ENCODE measurements around the gene LIPT2. TPM values are rescaled to one million over a fixed set of nuclear protein-coding genes. Genes with fewer than 3 reads are reported as not detected.

LIPT2 gene
- total RNA-seq, 4 donors from 2014 or later: 1.2 to 8.4 (median 3.9) TPM

- no peak for TF ChIP-seq CTCF (IDR thresholded peaks at IDR 0.05)
- no peak for TF ChIP-seq POLR2A (IDR thresholded peaks at IDR 0.05)
- intact Hi-C loops (cut with DNase I): no loop called here
Measured at GRCh38 chr11:74471668-74472429, 21.7 kb downstream of the LIPT2 start.

GRCh38 chr11:74471037-74471436, 22.5 kb downstream of the LIPT2 start:
- H3K4me1 ChIP-seq: peaks cover 4 to 23% (median 12%) of the 10 kb centered on the region in 3 donors
- TF ChIP-seq POLR2A (IDR thresholded peaks at IDR 0.05): no peak
- no peak for TF ChIP-seq CTCF (IDR thresholded peaks at IDR 0.05)
- H3K36me3 ChIP-seq: no peaks in the 10 kb centered on the region
- no peaks in the 10 kb centered on the region for H3K9me3 ChIP-seq
- WGBS, 2 donors: 100% methylated on average over 1 of the region's 1 CpG
- no peak overlapping the region for H3K4me3 ChIP-seq
- peaks cover 0 to 12% (median 0%) of the 10 kb centered on the region in 4 donors for H3K27me3 ChIP-seq
- H3K27ac ChIP-seq: no peak overlapping the region
- intact Hi-C loops (cut with DNase I): no loop called here
- DNase-seq: no peak

More at GRCh38 chr11:74471668-74472429, 21.7 kb downstream of the LIPT2 start:
- DNase-seq: no peak
- H3K4me3 ChIP-seq: no peak overlapping the region
- H3K9me3 ChIP-seq: no peaks in the 10 kb centered on the region
- peaks cover 0 to 9% (median 0%) of the 10 kb centered on the region in 4 donors for H3K27me3 ChIP-seq
- no peak overlapping the region for H3K27ac ChIP-seq
- WGBS, 2 donors: 67 to 68% methylated on average over 5 of the region's 5 CpGs
- no peaks in the 10 kb centered on the region for H3K36me3 ChIP-seq
- H3K4me1 ChIP-seq: peaks cover under 1 to 15% (median 11%) of the 10 kb centered on the region in 3 donors

- Histone ChIP-seq H3K27ac (no peak overlapping the region), H3K4me1 (peaks cover 4 to 28% (median 12%) of the 10 kb centered on the region in 3 donors), H3K27me3 (peaks cover 0 to 12% (median 0%) of the 10 kb centered on the region in 4 donors), H3K4me3 (no peak overlapping the region), H3K9me3 (no peaks in the 10 kb centered on the region), H3K36me3 (no peaks in the 10 kb centered on the region)
- intact Hi-C loops (cut with DNase I): no loop called here
- WGBS, 2 donors: 23 to 25% methylated on average over 2 of the region's 2 CpGs
- TF ChIP-seq CTCF (IDR thresholded peaks at IDR 0.05): no peak
- no peak for DNase-seq
Measured at GRCh38 chr11:74470526-74470925, 23.0 kb downstream of the LIPT2 start.

- no peak for DNase-seq
- H3K9me3 ChIP-seq: no peaks in the 10 kb centered on the region
- no peak overlapping the region for H3K4me3 ChIP-seq
- no peak overlapping the region for H3K27ac ChIP-seq
- H3K4me1 ChIP-seq: peaks cover 4 to 38% (median 12%) of the 10 kb centered on the region in 3 donors
- TF ChIP-seq CTCF (IDR thresholded peaks at IDR 0.05) (no peak), POLR2A (IDR thresholded peaks at IDR 0.05) (no peak)
- WGBS, 2 donors: 57 to 83% methylated on average over 1 of the region's 1 CpG
- peaks cover 0 to 12% (median 0%) of the 10 kb centered on the region in 4 donors for H3K27me3 ChIP-seq
- intact Hi-C loops (cut with DNase I): no loop called here
- H3K36me3 ChIP-seq: no peaks in the 10 kb centered on the region
Measured at GRCh38 chr11:74468936-74469335, 24.6 kb downstream of the LIPT2 start.

GRCh38 chr11:74468521-74468920, 25.0 kb downstream of the LIPT2 start:
- TF ChIP-seq POLR2A (IDR thresholded peaks at IDR 0.05) (no peak), CTCF (IDR thresholded peaks at IDR 0.05) (no peak)
- Histone ChIP-seq H3K4me1 (peaks cover 4 to 38% (median 12%) of the 10 kb centered on the region in 3 donors), H3K9me3 (no peaks in the 10 kb centered on the region), H3K36me3 (no peaks in the 10 kb centered on the region), H3K27me3 (peaks cover 0 to 12% (median 0%) of the 10 kb centered on the region in 4 donors), H3K27ac (no peak overlapping the region), H3K4me3 (no peak overlapping the region)
- intact Hi-C loops (cut with DNase I): no loop called here
- DNase-seq: no peak
